Uterus (tissue), 4 donors: ENCODE data around the gene PCSK2. TPM values are rescaled to one million over a fixed set of nuclear protein-coding genes. Genes with fewer than 3 reads are reported as not detected.

Experiments used
- DNase-seq, 2 donors: peaks; one replicate each; pipeline ENCODE4 v3.0.0-alpha.2; 2019 to 2020
- H3K27ac ChIP-seq, 2 donors: fragments of 200-600 bp; sonication (generic); 1 replicate in 1 of 2; 2 replicates in 1 of 2; pipeline ENCODE4 v1.5.1; 2016 to 2018
- H3K27me3 ChIP-seq, 2 donors: fragments of 200-600 bp; sonication (generic); one replicate each; pipeline ENCODE4 v1.5.1; 2018 to 2019; ENCODE audit warnings: control low read depth in 1 of 2
- H3K36me3 ChIP-seq, 2 donors: fragments of 200-600 bp; sonication (generic); one replicate each; pipeline ENCODE4 v1.5.1; 2019; ENCODE audit warnings: control low read depth in 1 of 2
- H3K4me1 ChIP-seq, 2 donors: fragments of 200-600 bp; sonication (generic); one replicate each; pipeline ENCODE4 v1.5.1; 2018 to 2019; ENCODE audit warnings: control low read depth in 1 of 2
- H3K4me3 ChIP-seq, 2 donors: fragments of 200-600 bp; sonication (generic); 1 replicate in 1 of 2; 2 replicates in 1 of 2; pipeline ENCODE4 v1.5.1; 2018 to 2019; ENCODE audit warnings: mild to moderate bottlenecking in 1 of 2
- H3K9me3 ChIP-seq, 2 donors: fragments of 200-600 bp; sonication (generic); one replicate each; pipeline ENCODE4 v1.5.1; 2019; ENCODE audit warnings: control low read depth in 1 of 2
- POLR2A ChIP-seq, 2 donors: fragments of 450-650 bp; IDR thresholded peaks; one replicate each; pipeline ENCODE4 v1.6.1; 2016; ENCODE audit warnings: antibody characterized with exemption in 2 of 2, mild to moderate bottlenecking in 1 of 2, moderate library complexity in 1 of 2
- intact Hi-C: fragments of 100-400 bp; cut with DNase I; formaldehyde crosslinking; loops from one replicate; pipeline ENCODE4 v1.15.1; 2023; ENCODE audit warnings: low total_unique reads
- total RNA-seq, 4 donors: library from RNA; depleted of rRNA in 3 of 4; stranded (reverse); fragments of >200 nt in 3 of 4; gene quantifications; one replicate each; pipeline versions ENCODE4 v1.1.0 to v1.2.4, GENCODE V29; 2014 to 2023
- TF ChIP-seq, protein P1 (sequence below), 4 experiments: fragments of 200-600 bp in 2 of 4; fragments of 450-650 bp in 2 of 4; sonication (generic) in 2 of 4; IDR thresholded peaks; one replicate each; pipeline ENCODE4 v1.5.1; 2016 to 2019; ENCODE audit warnings: antibody characterized with exemption in 4 of 4, mild to moderate bottlenecking in 2 of 4, moderate library complexity in 1 of 4
- donor health status: DM: yes; HTN: yes; CAD: no.

PCSK2 gene
- total RNA-seq, 4 donors from 2014 or later = 0.37 to 1.6 TPM; not detected in 2

- intact Hi-C loops = no loop called here
- no peaks in the 10 kb centered on the region for H3K9me3 ChIP-seq
Observed at GRCh38 chr20:17507032-17507431, 280.2 kb downstream of the PCSK2 start.

DNA sequence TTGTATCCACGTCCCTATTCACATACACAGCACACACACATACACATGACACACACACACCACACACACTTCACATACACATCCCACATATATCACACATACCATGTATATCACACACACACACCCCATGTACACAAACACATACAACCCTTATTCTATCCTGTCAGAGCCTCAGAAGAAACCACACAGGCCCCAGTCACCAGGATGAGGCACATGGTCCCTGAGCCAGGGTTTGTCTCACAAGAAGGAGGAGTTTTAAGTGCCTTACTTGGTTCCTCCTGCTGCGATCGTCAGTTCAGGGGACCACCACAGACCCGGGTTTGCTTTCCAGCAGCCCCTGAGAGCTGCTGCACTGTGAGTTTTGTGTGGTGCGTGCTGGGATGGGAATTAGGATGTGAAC lies 280.7 kb downstream of the PCSK2 start:
- Histone ChIP-seq H3K4me1 (no peaks in the 10 kb centered on the region), H3K9me3 (no peaks in the 10 kb centered on the region), H3K27ac (no peak overlapping the region), H3K36me3 (no peaks in the 10 kb centered on the region), H3K4me3 (no peak overlapping the region), H3K27me3 (no peaks in the 10 kb centered on the region)
- intact Hi-C loops = no loop called here
- TF ChIP-seq POLR2A (IDR thresholded peaks at IDR 0.05) = no peak
- TF ChIP-seq, protein P1, sequence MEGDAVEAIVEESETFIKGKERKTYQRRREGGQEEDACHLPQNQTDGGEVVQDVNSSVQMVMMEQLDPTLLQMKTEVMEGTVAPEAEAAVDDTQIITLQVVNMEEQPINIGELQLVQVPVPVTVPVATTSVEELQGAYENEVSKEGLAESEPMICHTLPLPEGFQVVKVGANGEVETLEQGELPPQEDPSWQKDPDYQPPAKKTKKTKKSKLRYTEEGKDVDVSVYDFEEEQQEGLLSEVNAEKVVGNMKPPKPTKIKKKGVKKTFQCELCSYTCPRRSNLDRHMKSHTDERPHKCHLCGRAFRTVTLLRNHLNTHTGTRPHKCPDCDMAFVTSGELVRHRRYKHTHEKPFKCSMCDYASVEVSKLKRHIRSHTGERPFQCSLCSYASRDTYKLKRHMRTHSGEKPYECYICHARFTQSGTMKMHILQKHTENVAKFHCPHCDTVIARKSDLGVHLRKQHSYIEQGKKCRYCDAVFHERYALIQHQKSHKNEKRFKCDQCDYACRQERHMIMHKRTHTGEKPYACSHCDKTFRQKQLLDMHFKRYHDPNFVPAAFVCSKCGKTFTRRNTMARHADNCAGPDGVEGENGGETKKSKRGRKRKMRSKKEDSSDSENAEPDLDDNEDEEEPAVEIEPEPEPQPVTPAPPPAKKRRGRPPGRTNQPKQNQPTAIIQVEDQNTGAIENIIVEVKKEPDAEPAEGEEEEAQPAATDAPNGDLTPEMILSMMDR (IDR thresholded peaks at IDR 0.05) = no peak
- no peak for DNase-seq

More at GRCh38 chr20:17507032-17507431, 280.2 kb downstream of the PCSK2 start:
- DNase-seq = no peak
- Histone ChIP-seq H3K4me3 (no peak overlapping the region), H3K27me3 (no peaks in the 10 kb centered on the region), H3K27ac (no peak overlapping the region), H3K36me3 (no peaks in the 10 kb centered on the region), H3K4me1 (no peaks in the 10 kb centered on the region)
- no peak for TF ChIP-seq POLR2A (IDR thresholded peaks at IDR 0.05)
- TF ChIP-seq, protein P1 (IDR thresholded peaks at IDR 0.05) = no peak

- no peak for DNase-seq
- Histone ChIP-seq H3K27me3 (no peaks in the 10 kb centered on the region), H3K4me3 (no peak overlapping the region), H3K4me1 (no peaks in the 10 kb centered on the region), H3K9me3 (no peaks in the 10 kb centered on the region), H3K36me3 (no peaks in the 10 kb centered on the region), H3K27ac (no peak overlapping the region)
- TF ChIP-seq, protein P1 (IDR thresholded peaks at IDR 0.05) = no peak
- TF ChIP-seq POLR2A (IDR thresholded peaks at IDR 0.05) = no peak
- intact Hi-C loops = no loop called here
Observed at GRCh38 chr20:17508756-17509155, 281.9 kb downstream of the PCSK2 start.

DNA sequence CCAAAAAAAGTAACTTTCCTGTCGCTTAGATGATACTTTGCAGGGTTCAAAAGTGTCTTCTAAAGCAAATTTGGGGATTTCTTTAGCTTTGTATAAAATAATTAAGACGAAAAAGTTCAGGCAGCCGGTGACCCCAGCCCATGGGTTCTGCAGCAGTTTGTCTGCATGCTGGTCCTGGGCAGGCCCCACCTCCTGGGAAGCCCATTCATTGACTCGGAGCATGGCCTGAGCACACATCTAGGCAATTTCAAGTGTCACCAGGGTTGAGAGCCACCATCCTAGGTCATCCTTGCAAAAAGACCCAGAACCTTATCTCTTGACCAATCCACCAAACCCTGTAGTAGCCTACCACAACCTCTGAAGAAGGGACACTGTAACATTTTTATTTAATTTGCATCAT lies 283.7 kb downstream of the PCSK2 start:
- H3K27me3 ChIP-seq = no peaks in the 10 kb centered on the region
- intact Hi-C loops = no loop called here
- no peaks in the 10 kb centered on the region for H3K36me3 ChIP-seq
- H3K4me3 ChIP-seq = no peak overlapping the region
- H3K27ac ChIP-seq = no peak overlapping the region
- TF ChIP-seq POLR2A (IDR thresholded peaks at IDR 0.05) = no peak
- TF ChIP-seq, protein P1 (IDR thresholded peaks at IDR 0.05) = no peak
- DNase-seq = no peak
- H3K4me1 ChIP-seq = no peaks in the 10 kb centered on the region
- H3K9me3 ChIP-seq = no peaks in the 10 kb centered on the region

DNA sequence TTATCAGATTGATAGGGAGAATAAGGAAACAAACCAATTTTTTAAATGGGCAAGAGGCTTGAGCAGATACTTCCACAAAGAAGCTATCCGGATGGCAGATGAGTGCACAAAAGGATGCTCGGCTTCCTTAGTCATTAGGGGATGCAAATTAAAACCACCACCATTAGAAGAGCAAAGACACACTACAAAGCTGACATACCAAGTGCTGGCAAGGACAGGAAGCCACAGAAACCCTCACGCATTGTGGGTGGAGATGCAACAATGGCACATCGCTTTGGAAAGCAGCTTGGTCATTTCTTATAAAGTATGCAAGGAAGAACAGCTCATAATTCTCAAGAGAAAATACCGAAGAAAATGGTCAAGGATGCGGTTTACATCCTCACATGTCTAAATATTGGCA lies 284.6 kb downstream of the PCSK2 start:
- H3K27me3 ChIP-seq = no peaks in the 10 kb centered on the region
- DNase-seq = no peak
- no peak overlapping the region for H3K27ac ChIP-seq
- H3K4me1 ChIP-seq = no peaks in the 10 kb centered on the region
- intact Hi-C loops = no loop called here
- TF ChIP-seq POLR2A (IDR thresholded peaks at IDR 0.05) = no peak
- TF ChIP-seq, protein P1 (IDR thresholded peaks at IDR 0.05) = no peak
- H3K9me3 ChIP-seq = no peaks in the 10 kb centered on the region
- no peaks in the 10 kb centered on the region for H3K36me3 ChIP-seq
- no peak overlapping the region for H3K4me3 ChIP-seq
